GM18498 (cell line): ENCODE results near the gene FADS2.
A peak's percentile ranks its signal among the peaks of the same experiment; 100 is the strongest.

Experiments
- ATAC-seq: cut with Tn5 transposase; IDR thresholded peaks from one replicate; pipeline ENCODE4 v1.9.1; 2021; ENCODE audit warnings: mild to moderate bottlenecking, moderate library complexity; ENCODE audit not compliant: unreplicated experiment

Gene FADS2

GRCh38 chr11:61795459-61795858, 32.6 kb upstream of the FADS2 start:
- ATAC-seq: no peak

GRCh38 chr11:61795876-61796526, 32.1 kb upstream of the FADS2 start:
- no peak for ATAC-seq

DNA sequence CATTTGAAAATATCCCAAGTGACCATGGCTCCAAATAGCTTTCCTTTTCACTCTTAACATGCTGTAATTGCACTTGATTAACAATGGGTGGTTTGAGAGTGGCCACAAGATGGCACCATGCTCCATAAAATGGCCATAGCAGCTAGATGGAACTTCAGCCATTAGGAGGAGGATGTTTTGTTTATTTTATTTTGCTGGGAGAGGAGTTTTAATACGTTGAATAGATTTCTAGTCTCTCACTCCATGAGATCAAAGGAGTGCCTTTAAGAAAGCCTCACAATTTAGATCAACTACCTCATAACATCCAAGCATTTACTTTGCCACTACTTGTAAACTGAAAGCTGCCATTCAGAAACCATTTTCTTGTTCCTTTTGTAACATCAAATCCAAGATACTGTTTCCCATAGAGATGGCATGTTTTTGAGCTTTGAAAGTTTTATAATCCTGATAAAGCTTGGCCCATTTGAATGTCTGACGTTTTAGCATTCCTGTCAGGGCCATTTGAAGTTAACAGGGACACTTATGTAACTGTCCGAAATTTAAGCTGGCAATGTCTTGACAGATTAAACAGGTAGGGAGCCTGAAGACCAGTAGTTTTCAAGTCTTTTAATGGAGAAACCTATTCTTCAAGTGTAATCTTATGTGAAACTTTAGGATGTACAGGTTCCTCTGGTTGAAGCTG, 30.7 kb upstream of the FADS2 start:
- ATAC-seq: no peak

DNA sequence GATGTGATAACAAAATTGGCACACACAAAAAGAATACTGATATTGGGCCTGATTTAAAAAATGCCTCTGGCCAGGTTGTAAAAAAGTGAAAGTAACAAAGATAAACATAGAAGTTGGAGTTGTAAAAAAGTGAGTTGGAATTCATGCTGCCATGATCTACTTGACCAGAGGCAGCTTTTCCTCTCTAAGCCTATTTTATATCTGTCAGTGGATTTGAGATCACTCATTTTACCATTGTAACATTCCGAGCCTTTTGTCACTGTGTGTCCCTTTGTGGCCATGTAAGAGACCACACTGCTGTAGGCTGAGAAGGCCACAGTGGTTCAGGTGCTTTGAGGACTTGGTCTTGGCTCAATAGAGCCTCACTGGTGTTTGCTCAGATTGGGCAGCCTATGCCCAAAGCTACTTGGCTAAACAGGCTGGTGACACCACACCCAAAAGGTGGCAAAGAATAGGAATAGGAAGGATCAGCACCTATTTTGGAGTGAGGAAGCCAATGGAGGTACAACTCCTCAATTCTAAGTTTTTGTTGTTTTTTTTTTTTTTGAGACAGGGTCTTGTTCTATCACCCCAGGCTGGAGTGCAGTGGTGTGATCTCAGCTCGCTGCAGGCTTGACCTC, 28.3 kb upstream of the FADS2 start:
- no peak for ATAC-seq

- no peak for ATAC-seq
Observed at GRCh38 chr11:61800331-61801281, 27.5 kb upstream of the FADS2 start.

DNA sequence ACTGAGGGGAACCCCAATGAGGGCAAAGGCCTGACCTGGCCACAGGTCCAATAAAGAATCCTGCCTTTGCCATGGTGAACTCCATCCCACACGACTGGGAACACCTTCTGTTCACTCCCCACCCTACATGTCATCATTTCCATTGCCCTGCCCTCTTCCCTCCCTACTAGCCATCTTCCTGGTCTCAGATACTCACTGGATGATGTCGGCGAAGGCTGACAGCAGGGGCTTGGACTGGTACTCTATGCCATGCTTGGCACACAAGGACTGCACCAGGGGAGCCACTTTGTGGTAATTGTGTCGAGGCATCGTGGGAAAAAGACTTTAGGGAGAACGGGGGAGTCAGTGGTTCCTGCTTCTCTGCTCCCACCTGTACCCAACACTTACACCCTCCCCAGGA, 25.5 kb upstream of the FADS2 start:
- no peak for ATAC-seq

DNA sequence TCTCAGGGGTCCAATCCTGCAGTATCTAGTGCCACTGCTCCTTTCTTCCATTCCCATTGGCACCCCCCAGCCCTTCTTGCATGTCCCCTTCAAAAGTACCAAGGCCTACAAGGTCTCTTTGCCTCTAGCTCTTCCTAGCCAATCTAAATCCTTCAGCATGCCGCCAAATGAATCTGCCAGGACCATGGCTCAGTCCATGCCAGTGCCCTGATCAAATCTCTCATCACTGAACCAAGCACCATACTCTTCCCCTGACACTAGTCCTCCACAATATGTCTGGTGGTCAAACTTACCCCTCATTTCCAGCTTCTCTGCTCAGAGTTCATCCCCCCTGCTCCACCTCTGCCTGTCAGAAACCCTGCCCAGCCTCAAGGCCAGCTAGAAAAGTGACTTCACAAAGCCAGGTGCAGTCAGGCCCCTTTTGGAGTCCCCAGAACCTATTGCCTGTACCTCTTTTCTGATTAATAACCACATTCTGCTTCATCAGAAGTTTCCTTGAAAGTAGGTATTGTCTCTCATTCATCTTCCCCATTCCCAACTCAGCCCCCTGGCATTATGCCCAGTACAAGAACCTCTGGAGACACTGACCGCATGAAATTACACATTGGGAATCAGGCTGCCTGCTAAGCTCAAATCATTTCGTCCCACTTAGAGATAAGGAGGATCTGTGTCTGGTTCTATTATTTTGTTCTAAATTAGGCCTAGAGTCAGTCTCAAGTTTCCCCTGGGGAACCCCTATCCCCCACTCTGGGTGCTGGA, 24.0 kb upstream of the FADS2 start:
- ATAC-seq: no peak

DNA sequence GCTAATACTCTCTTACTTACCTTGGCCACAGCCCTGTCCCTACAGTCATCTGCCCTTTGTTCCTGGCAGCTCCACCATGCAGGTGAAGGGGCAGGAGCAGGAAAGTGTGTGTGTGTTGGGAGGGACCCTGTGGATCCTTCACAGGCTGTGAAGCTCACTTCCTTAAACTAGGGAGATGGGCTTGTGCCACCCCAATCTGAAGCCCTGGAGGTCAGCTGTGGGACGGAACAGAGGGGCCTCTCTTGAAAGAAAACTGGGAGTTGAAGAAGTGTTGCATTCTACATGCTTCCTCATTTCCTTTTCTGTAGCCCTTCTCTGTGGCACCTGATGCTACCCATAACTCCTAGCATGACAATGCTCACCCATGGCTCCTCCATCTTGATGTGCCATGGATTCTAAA, 23.0 kb upstream of the FADS2 start:
- ATAC-seq: no peak

- no peak for ATAC-seq
Observed at GRCh38 chr11:61806785-61807184, 21.3 kb upstream of the FADS2 start.

GRCh38 chr11:61810671-61811175, 17.4 kb upstream of the FADS2 start:
- no peak for ATAC-seq

GRCh38 chr11:61811831-61812230, 16.3 kb upstream of the FADS2 start:
- no peak for ATAC-seq

DNA sequence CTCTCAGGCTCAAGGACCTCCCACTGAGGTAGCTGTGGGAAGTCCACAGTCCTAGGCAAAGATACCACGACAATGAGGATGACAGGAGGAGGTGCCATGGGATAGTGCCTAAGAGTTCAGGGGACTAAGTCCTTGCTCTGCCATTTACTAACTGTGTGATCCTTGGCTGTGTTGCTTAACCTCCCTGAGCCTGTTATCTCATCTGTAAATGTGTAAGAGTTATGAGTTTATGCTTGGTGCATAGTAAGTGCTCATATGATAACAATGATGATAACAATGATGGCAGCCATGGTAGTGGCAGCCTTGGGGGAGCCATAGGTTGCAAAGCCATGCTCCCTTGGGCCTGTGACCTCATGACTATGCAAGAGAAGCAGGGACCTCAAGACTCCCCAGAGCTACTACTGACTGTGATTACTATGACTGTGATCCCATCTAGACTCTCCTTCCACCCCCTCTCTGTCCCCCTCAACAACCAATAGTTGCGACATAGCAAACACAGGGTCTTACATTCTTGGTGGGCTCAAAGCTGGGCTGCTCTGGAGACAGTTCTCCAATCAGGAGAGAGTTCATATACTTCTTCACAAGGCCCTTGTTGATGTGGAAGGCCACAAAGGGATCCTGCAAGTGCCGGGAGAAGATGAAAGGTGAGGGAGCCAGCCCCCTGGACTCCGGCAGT, 15.2 kb upstream of the FADS2 start:
- ATAC-seq: no peak

- no peak for ATAC-seq
Observed at GRCh38 chr11:61814247-61814957, 13.7 kb upstream of the FADS2 start.

- ATAC-seq: peak; percentile 42
Observed at GRCh38 chr11:61814958-61815789, 12.9 kb upstream of the FADS2 start.

GRCh38 chr11:61815790-61816735, 12.0 kb upstream of the FADS2 start:
- ATAC-seq: peak; percentile 39

GRCh38 chr11:61816736-61817455, 11.2 kb upstream of the FADS2 start, which contains the start of gene FADS1:
FADS1 (minus strand) TSS chr11:61817003; CDS start chr11:61816929, 74 bp downstream.
- ATAC-seq: peak; percentile 57
